MM.1S (cell line): ENCODE measurements around the gene CERS1.

Experiments
- DNase-seq: peaks from one replicate; pipeline ENCODE4 v3.0.0-alpha.2; 2015
- H2AFZ ChIP-seq: fragments of 300-600 bp; sonication (generic); 2 replicates; pipeline ENCODE4 v1.6.0; 2016; ENCODE audit warnings: antibody characterized with exemption, low read length
- H3F3A ChIP-seq: fragments of 300-600 bp; sonication (generic); 2 replicates; pipeline ENCODE4 v1.6.1; 2016; ENCODE audit warnings: mild to moderate bottlenecking, antibody characterized with exemption, low read length, moderate library complexity, mixed read lengths; ENCODE audit not compliant: insufficient read depth
- H3K27ac ChIP-seq: fragments of 300-600 bp; sonication (generic); 2 replicates; pipeline ENCODE4 v1.5.1; 2016; ENCODE audit warnings: mild to moderate bottlenecking, low read length
- H3K27me3 ChIP-seq: fragments of 300-600 bp; sonication (generic); replicated peaks from 2 replicates; pipeline ENCODE4 v1.6.0; 2016; ENCODE audit warnings: low read length; ENCODE audit not compliant: insufficient read depth
- H3K36me3 ChIP-seq: fragments of 300-600 bp; sonication (generic); replicated peaks from 2 replicates; pipeline ENCODE4 v1.6.1; 2016; ENCODE audit warnings: mild to moderate bottlenecking, low read length, mixed read lengths; ENCODE audit not compliant: insufficient read depth
- H3K4me1 ChIP-seq: fragments of 300-600 bp; sonication (generic); 2 replicates; pipeline ENCODE4 v1.6.1; 2016; ENCODE audit warnings: low read length, mixed read lengths
- H3K4me2 ChIP-seq: fragments of 300-600 bp; sonication (generic); 2 replicates; pipeline ENCODE4 v1.6.0; 2016; ENCODE audit warnings: low read depth, low read length
- H3K4me3 ChIP-seq: fragments of 300-600 bp; sonication (generic); 2 replicates; pipeline ENCODE4 v1.5.1; 2016; ENCODE audit warnings: low read length, mixed read lengths
- H3K79me2 ChIP-seq: fragments of 300-600 bp; sonication (generic); 2 replicates; pipeline ENCODE4 v1.6.1; 2016; ENCODE audit warnings: mixed run types, low read length, mixed read lengths
- H3K9ac ChIP-seq: fragments of 300-600 bp; sonication (generic); 2 replicates; pipeline ENCODE4 v1.6.1; 2016; ENCODE audit warnings: low read length, mixed read lengths
- H3K9me2 ChIP-seq: fragments of 300-600 bp; sonication (generic); replicated peaks from 2 replicates; pipeline ENCODE4 v1.6.1; 2016; ENCODE audit warnings: mild to moderate bottlenecking, low read length, mixed read lengths; ENCODE audit not compliant: insufficient read depth
- H3K9me3 ChIP-seq: fragments of 300-600 bp; sonication (generic); replicated peaks from 2 replicates; pipeline ENCODE4 v1.6.1; 2016; ENCODE audit warnings: mild to moderate bottlenecking, low read length, mixed read lengths; ENCODE audit not compliant: insufficient read depth
- H4K20me1 ChIP-seq: fragments of 300-600 bp; sonication (generic); 2 replicates; pipeline ENCODE4 v1.6.1; 2016; ENCODE audit warnings: mild to moderate bottlenecking, low read length, moderate library complexity, mixed read lengths; ENCODE audit not compliant: insufficient read depth
- CTCF ChIP-seq: fragments of 300-600 bp; sonication (generic); IDR thresholded peaks from 2 replicates; pipeline ENCODE4 v1.5.1; 2016; ENCODE audit warnings: antibody characterized with exemption, low read length, mixed read lengths
- EZH2 ChIP-seq: fragments of 300-600 bp; sonication (generic); optimal IDR thresholded peaks from 2 replicates; pipeline ENCODE3; 2017; ENCODE audit warnings: low read depth, mild to moderate bottlenecking, antibody characterized with exemption, low read length, mixed read lengths
- EZH2phosphoT487 ChIP-seq: fragments of 300-600 bp; sonication (generic); IDR thresholded peaks from 2 replicates; pipeline ENCODE4 v1.6.1; 2018; ENCODE audit warnings: antibody characterized with exemption, low read length

The CERS1 gene

GRCh38 chr19:18842166-18842565, 53.8 kb downstream of the CERS1 start:
- peaks cover 92% of the 10 kb centered on the region for H4K20me1 ChIP-seq

GRCh38 chr19:18841400-18841799, 54.6 kb downstream of the CERS1 start:
- Histone ChIP-seq H3K79me2 (peaks cover 100% of the 10 kb centered on the region), H3K27me3 (no peaks in the 10 kb centered on the region), H3K36me3 (peaks cover 8% of the 10 kb centered on the region; the same call in 1 of the 2 replicates), H2AFZ (no peak overlapping the region), H3K27ac (no peak overlapping the region), H3F3A (no peaks in the 10 kb centered on the region), H3K9me2 (no peaks in the 10 kb centered on the region), H3K9ac (no peak overlapping the region), H3K4me1 (peaks cover 7% of the 10 kb centered on the region), H3K9me3 (no peaks in the 10 kb centered on the region), H4K20me1 (peaks cover 94% of the 10 kb centered on the region), H3K4me3 (no peak overlapping the region), H3K4me2 (no peak overlapping the region)
- DNase-seq, result no peak
- TF ChIP-seq CTCF, result no peak
- no peak for TF ChIP-seq EZH2
- no peak for TF ChIP-seq EZH2phosphoT487

More at GRCh38 chr19:18842166-18842565, 53.8 kb downstream of the CERS1 start:
- H3K9ac ChIP-seq, result no peak overlapping the region
- H3K79me2 ChIP-seq, result peaks cover 100% of the 10 kb centered on the region
- H2AFZ ChIP-seq, result no peak overlapping the region
- TF ChIP-seq EZH2 (no peak), CTCF (no peak), EZH2phosphoT487 (no peak)
- no peak overlapping the region for H3K4me3 ChIP-seq
- no peaks in the 10 kb centered on the region for H3F3A ChIP-seq
- peaks cover 8% of the 10 kb centered on the region; the same call in 1 of the 2 replicates for H3K36me3 ChIP-seq
- no peaks in the 10 kb centered on the region for H3K27me3 ChIP-seq
- H3K4me2 ChIP-seq, result no peak overlapping the region
- no peaks in the 10 kb centered on the region for H3K9me2 ChIP-seq
- no peak overlapping the region for H3K27ac ChIP-seq
- no peaks in the 10 kb centered on the region for H3K9me3 ChIP-seq
- DNase-seq, result no peak
- peaks cover 6% of the 10 kb centered on the region for H3K4me1 ChIP-seq

GRCh38 chr19:18840288-18841267, 55.4 kb downstream of the CERS1 start:
- peaks cover 94% of the 10 kb centered on the region for H4K20me1 ChIP-seq

More at GRCh38 chr19:18840288-18841267, 55.4 kb downstream of the CERS1 start:
- H3K9ac ChIP-seq, result no peak overlapping the region
- H3K4me1 ChIP-seq, result peaks cover 15% of the 10 kb centered on the region
- no peak overlapping the region for H3K4me2 ChIP-seq
- DNase-seq, result no peak
- no peak overlapping the region for H2AFZ ChIP-seq
- TF ChIP-seq CTCF (no peak), EZH2phosphoT487 (no peak), EZH2 (no peak)
- no peak overlapping the region for H3K27ac ChIP-seq
- H3K9me3 ChIP-seq, result no peaks in the 10 kb centered on the region
- no peaks in the 10 kb centered on the region for H3K27me3 ChIP-seq
- no peaks in the 10 kb centered on the region for H3K9me2 ChIP-seq
- no peaks in the 10 kb centered on the region for H3F3A ChIP-seq
- H3K79me2 ChIP-seq, result peaks cover 100% of the 10 kb centered on the region
- H3K36me3 ChIP-seq, result peaks cover 12% of the 10 kb centered on the region
- no peak overlapping the region for H3K4me3 ChIP-seq
